HCT116 (cell line): ENCODE results near the gene SRSF3. TPM values are rescaled to one million over a fixed set of nuclear protein-coding genes. Genes with fewer than 3 reads are reported as not detected.

Source experiments
- ATAC-seq: fragments of 200-7000 bp; cut with Tn5 transposase; 2 replicates; pipeline ENCODE4 v1.9.1; 2020; ENCODE audit warnings: mild to moderate bottlenecking, moderate library complexity
- BruUV-seq: library from RNA; stranded (reverse); fragments of 400-500 nt; replicated peaks from 2 replicates; lab custom pipeline; 2021; lab: Mats Ljungman, UMichigan
- CTCF ChIA-PET: fragments of 300-600 bp; sonication (Branson Sonifier 250); formaldehyde crosslinking; loops from one replicate; lab custom pipeline; 2021; ENCODE audit warnings: antibody characterized with exemption; lab: Charles Lee
- POLR2A ChIA-PET: fragments of 300-600, 350-600 bp; sonication (Branson Sonifier 250); formaldehyde crosslinking; loops from one replicate; lab custom pipeline; 2021; ENCODE audit warnings: antibody characterized with exemption; lab: Charles Lee
- RAD21 ChIA-PET, 2 experiments: fragments of 300-600 bp; sonication (Branson Sonifier 250); formaldehyde crosslinking; loops; one replicate each; lab custom pipeline; 2023; ENCODE audit warnings: low total read pairs in 2 of 2; ENCODE audit not compliant: uncharacterized antibody in 2 of 2, unreplicated experiment in 2 of 2, low non-redundant PET in 1 of 2; lab: Charles Lee
- DNase-seq: peaks from one replicate; pipeline ENCODE4 v3.0.0-alpha.2; 2010; ENCODE audit warnings: low read depth, low spot score
- H2AFZ ChIP-seq: fragments of 200-600 bp; shearing (Covaris generic), sonication (generic); 2 replicates; pipeline ENCODE4 v1.6.1; 2017; ENCODE audit warnings: low read depth, mixed run types, mixed read lengths, antibody characterized with exemption, low read length; ENCODE audit not compliant: poor library complexity, severe bottlenecking
- H3K27ac ChIP-seq: 2 replicates; pipeline ENCODE4 v1.5.1; 2012; ENCODE audit warnings: low read depth, low read length
- H3K27me3 ChIP-seq: fragments of 200-600 bp; sonication (generic); 2 replicates; pipeline ENCODE4 v1.6.1; 2016; ENCODE audit warnings: mixed run types, low read length, mixed read lengths; ENCODE audit not compliant: insufficient read depth
- H3K36me3 ChIP-seq, 2 experiments: fragments of 200-500 bp in 1 of 2; fragments of 200-600 bp in 1 of 2; sonication (Bioruptor generic) in 1 of 2; sonication (generic) in 1 of 2; 2 replicates each; pipeline versions ENCODE4 v1.5.1 to v1.6.1; 2014 to 2016; ENCODE audit warnings: low read length in 2 of 2, inconsistent platforms in 1 of 2, mixed read lengths in 1 of 2, mixed run types in 1 of 2; ENCODE audit not compliant: insufficient read depth in 2 of 2, control insufficient read depth in 1 of 2
- H3K4me1 ChIP-seq, 2 experiments: fragments of 200-600 bp in 1 of 2; sonication (generic) in 1 of 2; 2 replicates each; pipeline versions ENCODE4 v1.5.1 to v1.6.1; 2012 to 2017; ENCODE audit warnings: low read length in 2 of 2, inconsistent platforms in 1 of 2, mild to moderate bottlenecking in 1 of 2, mixed read lengths in 1 of 2, mixed run types in 1 of 2, moderate library complexity in 1 of 2; ENCODE audit not compliant: insufficient read depth in 2 of 2, control insufficient read depth in 1 of 2
- H3K4me2 ChIP-seq: fragments of 200-600 bp; sonication (generic); 2 replicates; pipeline ENCODE4 v1.6.1; 2017; ENCODE audit warnings: mixed run types, low read length, mixed read lengths
- H3K4me3 ChIP-seq, 2 experiments: fragments of 200-600 bp in 1 of 2; sonication (generic) in 1 of 2; replicated peaks in 1 of 2; 2 replicates each; pipeline ENCODE4 v1.5.1; 2011 to 2016; ENCODE audit warnings: low read length in 2 of 2, control low read depth in 1 of 2, low read depth in 1 of 2, mild to moderate bottlenecking in 1 of 2, mixed read lengths in 1 of 2, mixed run types in 1 of 2
- H3K79me2 ChIP-seq: fragments of 200-600 bp; sonication (generic); 2 replicates; pipeline ENCODE4 v1.6.1; 2017; ENCODE audit warnings: mild to moderate bottlenecking, mixed run types, low read length, moderate library complexity, mixed read lengths; ENCODE audit not compliant: insufficient read depth
- H3K9ac ChIP-seq: fragments of 200-600 bp; sonication (generic); 2 replicates; pipeline ENCODE4 v1.6.1; 2016; ENCODE audit warnings: low read length, mixed read lengths
- H3K9me2 ChIP-seq: fragments of 200-600 bp; sonication (generic), shearing (Covaris generic); 2 replicates; pipeline ENCODE4 v1.6.1; 2017; ENCODE audit warnings: mixed run types, mild to moderate bottlenecking, moderate library complexity; ENCODE audit not compliant: insufficient read depth
- H3K9me3 ChIP-seq, 2 experiments: fragments of 200-500 bp in 1 of 2; fragments of 200-600 bp in 1 of 2; sonication (Bioruptor generic) in 1 of 2; sonication (generic) in 1 of 2; 2 replicates each; pipeline ENCODE4 v1.6.1; 2014 to 2017; ENCODE audit warnings: low read length in 2 of 2, mixed read lengths in 2 of 2, inconsistent platforms in 1 of 2, low read depth in 1 of 2, mild to moderate bottlenecking in 1 of 2, mixed run types in 1 of 2, moderate library complexity in 1 of 2; ENCODE audit not compliant: control insufficient read depth in 1 of 2, insufficient read depth in 1 of 2
- H4K20me1 ChIP-seq: fragments of 200-600 bp; sonication (generic), shearing (Covaris generic); 2 replicates; pipeline ENCODE4 v1.6.1; 2017; ENCODE audit warnings: mixed run types, mild to moderate bottlenecking, moderate library complexity; ENCODE audit not compliant: insufficient read depth
- CBX3 ChIP-seq: IDR thresholded peaks from 2 replicates; pipeline ENCODE4 v1.6.1; 2012; ENCODE audit warnings: low read depth
- EGR1 ChIP-seq: IDR thresholded peaks from 2 replicates; pipeline ENCODE4 v1.6.1; 2012; ENCODE audit warnings: low read depth
- ELF1 ChIP-seq: IDR thresholded peaks from 2 replicates; pipeline ENCODE4 v1.6.1; 2012; ENCODE audit warnings: low read depth, borderline replicate concordance
- EZH2 ChIP-seq: fragments of 200-600 bp; sonication (generic); IDR thresholded peaks from 2 replicates; pipeline ENCODE4 v1.6.1; 2017; ENCODE audit warnings: antibody characterized with exemption, mixed run types
- EZH2phosphoT487 ChIP-seq: fragments of 200-600 bp; IDR thresholded peaks from 2 replicates; pipeline ENCODE4 v1.6.1; 2018; ENCODE audit warnings: antibody characterized with exemption, borderline replicate concordance
- MAX ChIP-seq: IDR thresholded peaks from 2 replicates; pipeline ENCODE4 v1.6.1; 2012
- POLR2A ChIP-seq: IDR thresholded peaks from 2 replicates; pipeline ENCODE4 v1.7.0; 2011; ENCODE audit warnings: borderline replicate concordance; ENCODE audit not compliant: insufficient read depth, insufficient read length; ENCODE audit errors: extremely low read depth
- POLR2AphosphoS5 ChIP-seq: IDR thresholded peaks from 2 replicates; pipeline ENCODE4 v1.6.1; 2011; ENCODE audit warnings: mild to moderate bottlenecking, low read depth, low read length, moderate library complexity
- SP1 ChIP-seq: IDR thresholded peaks from 2 replicates; pipeline ENCODE4 v1.6.1; 2012; ENCODE audit warnings: low read depth
- TCF7L2 ChIP-seq: IDR thresholded peaks from 2 replicates; pipeline ENCODE4 v1.7.0; 2011; ENCODE audit warnings: borderline replicate concordance, inconsistent platforms; ENCODE audit not compliant: insufficient read depth, insufficient read length; ENCODE audit errors: extremely low read depth
- YY1 ChIP-seq: IDR thresholded peaks from 2 replicates; pipeline ENCODE4 v1.6.1; 2011; ENCODE audit warnings: low read length, low read depth, moderate library complexity, mild to moderate bottlenecking; ENCODE audit not compliant: insufficient replicate concordance; ENCODE audit errors: extremely low read depth
- ZBTB33 ChIP-seq: IDR thresholded peaks from 2 replicates; pipeline ENCODE4 v1.6.1; 2011; ENCODE audit warnings: mild to moderate bottlenecking, low read length, moderate library complexity; ENCODE audit not compliant: insufficient replicate concordance; ENCODE audit errors: extremely low read depth
- ZFX ChIP-seq: fragments of 450-650 bp; IDR thresholded peaks from 2 replicates; pipeline ENCODE4 v1.6.1; 2017
- ZNF274 ChIP-seq: fragments of 200-500 bp; sonication (Bioruptor generic); IDR thresholded peaks from 2 replicates; pipeline ENCODE4 v1.6.1; 2014; ENCODE audit warnings: mild to moderate bottlenecking, low read depth, low read length, inconsistent platforms
- intact Hi-C: fragments of 100-400 bp; cut with micrococcal nuclease; formaldehyde crosslinking; loops from 2 replicates; pipeline ENCODE4 v1.10.0; 2022
- total RNA-seq: library from RNA; stranded (reverse); gene quantifications from one replicate; pipeline ENCODE4 v1.2.1, GENCODE V29; 2021; ENCODE audit not compliant: unreplicated experiment

The SRSF3 gene
- total RNA-seq, 1 experiment from 2014 or later = 362 TPM

- DNase-seq = no peak
- intact Hi-C loops = no loop called here
- H3K4me3 ChIP-seq = no peak overlapping the region
- BruUV-seq = no TSS peak
- H3K9me3 ChIP-seq = no peaks in the 10 kb centered on the region
- no peak overlapping the region for H3K9ac ChIP-seq
- RAD21 ChIA-PET = no interaction called here
- no peak overlapping the region for H3K27ac ChIP-seq
- CTCF ChIA-PET = no interaction called here
- POLR2A ChIA-PET = interaction anchor here (1.1 kb wide), 1 partner anchor 51 kb away, joined by 4 read pairs; the partner anchor contains the start of gene CDKN1A
- H3K4me1 ChIP-seq = peaks cover 0 to 11% of the 10 kb centered on the region in 2 experiments; a peak in 2 of 4 replicates
- no peak for TF ChIP-seq EZH2
- TF ChIP-seq ZFX = no peak
- TF ChIP-seq, all 23 proteins: peak for 0
- no peaks in the 10 kb centered on the region for H4K20me1 ChIP-seq
- no peaks in the 10 kb centered on the region for H3K36me3 ChIP-seq
- no peak overlapping the region for H3K4me2 ChIP-seq
- no peak overlapping the region for H2AFZ ChIP-seq
- no peak for ATAC-seq
- H3K9me2 ChIP-seq = no peaks in the 10 kb centered on the region
- no peaks in the 10 kb centered on the region for H3K79me2 ChIP-seq
- H3K27me3 ChIP-seq = no peaks in the 10 kb centered on the region
Observed at GRCh38 chr6:36627141-36627540, 33.0 kb downstream of the SRSF3 start.

DNA sequence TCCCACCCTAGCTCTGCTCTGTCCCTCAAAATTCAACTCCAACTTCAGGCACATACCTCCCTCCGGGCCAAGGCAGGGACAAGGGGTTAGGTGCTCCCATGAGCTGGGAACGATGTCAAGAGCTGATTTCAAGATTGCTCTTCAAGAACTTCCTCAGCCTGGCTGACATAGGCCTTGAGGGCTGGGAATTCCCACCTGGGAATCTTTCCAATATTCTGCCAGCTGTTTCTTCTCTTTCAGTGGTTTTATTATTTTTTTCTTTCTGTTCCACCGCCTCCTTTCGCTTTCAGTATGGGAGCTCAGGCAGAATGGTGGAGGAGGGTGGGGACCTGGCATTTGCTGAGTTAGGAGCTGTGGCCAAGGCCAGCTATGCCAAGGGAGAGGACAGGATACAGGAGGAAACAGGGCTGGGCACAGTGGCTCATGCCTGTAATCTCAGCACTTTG is 33.7 kb downstream of the SRSF3 start:
- CTCF ChIA-PET = interaction anchor here (1.1 kb wide), 1 partner anchor 97 kb away, joined by 4 read pairs; no protein-coding TSS in a partner anchor
- no peak for ATAC-seq
- Histone ChIP-seq H4K20me1 (no peaks in the 10 kb centered on the region), H3K27me3 (no peaks in the 10 kb centered on the region), H3K36me3 (no peaks in the 10 kb centered on the region), H3K9me3 (no peaks in the 10 kb centered on the region), H3K9ac (no peak overlapping the region), H2AFZ (no peak overlapping the region), H3K9me2 (no peaks in the 10 kb centered on the region), H3K4me3 (no peak overlapping the region), H3K79me2 (no peaks in the 10 kb centered on the region), H3K4me2 (no peak overlapping the region), H3K27ac (no peak overlapping the region), H3K4me1 (peaks cover 0 to 11% of the 10 kb centered on the region in 2 experiments; a peak in 2 of 4 replicates)
- RAD21 ChIA-PET = no interaction called here
- intact Hi-C loops = no loop called here
- no peak for DNase-seq
- POLR2A ChIA-PET = interaction anchor here (1.1 kb wide), 1 partner anchor 51 kb away, joined by 4 read pairs; the partner anchor contains the start of gene CDKN1A
- TF ChIP-seq ZFX (no peak), CBX3 (no peak), MAX (no peak), EGR1 (no peak), POLR2AphosphoS5 (no peak), EZH2phosphoT487 (no peak), ELF1 (no peak), ZNF274 (no peak), SP1 (no peak), ZBTB33 (no peak), TCF7L2 (no peak), YY1 (no peak), POLR2A (no peak)
- no TSS peak for BruUV-seq
